HTERT RPE-1 (cell line): Measurements from ENCODE around the gene OCIAD1.
"Not testable (repeated sequence)": the region's sequence is repeated elsewhere in the genome, so short reads cannot be mapped to it uniquely, and the experiment has no call there.

Experiments used
- in situ Hi-C: fragments of 300-500 bp; cut with MboI; formaldehyde crosslinking; loops from 4 replicates; pipeline ENCODE4 v1.14.3; 2020; ENCODE audit warnings: low sequenced_read_pairs

OCIAD1 gene, protein sequence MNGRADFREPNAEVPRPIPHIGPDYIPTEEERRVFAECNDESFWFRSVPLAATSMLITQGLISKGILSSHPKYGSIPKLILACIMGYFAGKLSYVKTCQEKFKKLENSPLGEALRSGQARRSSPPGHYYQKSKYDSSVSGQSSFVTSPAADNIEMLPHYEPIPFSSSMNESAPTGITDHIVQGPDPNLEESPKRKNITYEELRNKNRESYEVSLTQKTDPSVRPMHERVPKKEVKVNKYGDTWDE

DNA sequence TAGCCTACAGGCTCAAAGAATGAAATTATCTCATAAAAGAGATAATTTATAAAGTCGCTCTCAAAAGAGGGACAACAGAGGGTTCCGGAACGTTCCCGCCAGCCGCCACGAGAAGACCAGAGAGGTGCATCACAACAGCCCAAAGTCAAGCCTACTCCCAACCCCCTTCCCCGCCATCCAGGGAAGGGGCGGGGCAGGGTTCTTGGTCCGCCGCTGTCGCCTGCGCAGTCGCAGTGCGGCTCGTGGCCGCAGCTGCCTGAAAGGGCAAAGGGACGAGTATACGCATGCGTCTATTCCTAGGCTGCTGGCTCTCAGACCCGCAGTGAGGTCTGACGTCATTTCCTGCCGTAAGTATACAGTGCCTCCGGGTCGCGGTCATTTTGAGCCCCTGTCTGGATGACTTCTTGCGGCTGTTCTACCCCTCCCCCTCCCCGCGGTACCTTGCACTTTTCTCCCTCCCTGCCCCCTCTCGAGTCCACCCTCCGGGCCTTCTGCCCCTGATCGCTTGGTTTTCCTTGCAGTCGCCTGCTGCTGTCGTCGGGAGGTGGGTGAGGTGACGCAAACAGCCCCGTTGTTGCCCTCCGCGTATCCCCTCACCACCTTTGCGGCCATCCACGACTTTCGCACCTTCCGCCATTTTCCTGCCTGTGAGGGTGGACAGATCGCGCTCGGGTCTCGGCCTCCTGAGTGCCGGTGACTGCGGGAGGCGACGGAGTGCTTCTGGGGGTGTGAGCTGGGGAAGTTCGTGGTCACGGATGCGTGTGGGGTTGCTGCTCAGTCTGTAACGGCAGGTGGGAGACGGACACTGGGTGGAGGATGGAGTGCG, at the start of gene OCIAD1:
OCIAD1 (plus strand) TSS at position 383 of the 826 bp plus-strand sequence. CDS start 1,537 bp downstream, outside the sequence.
- in situ Hi-C loops, result no loop called here

DNA sequence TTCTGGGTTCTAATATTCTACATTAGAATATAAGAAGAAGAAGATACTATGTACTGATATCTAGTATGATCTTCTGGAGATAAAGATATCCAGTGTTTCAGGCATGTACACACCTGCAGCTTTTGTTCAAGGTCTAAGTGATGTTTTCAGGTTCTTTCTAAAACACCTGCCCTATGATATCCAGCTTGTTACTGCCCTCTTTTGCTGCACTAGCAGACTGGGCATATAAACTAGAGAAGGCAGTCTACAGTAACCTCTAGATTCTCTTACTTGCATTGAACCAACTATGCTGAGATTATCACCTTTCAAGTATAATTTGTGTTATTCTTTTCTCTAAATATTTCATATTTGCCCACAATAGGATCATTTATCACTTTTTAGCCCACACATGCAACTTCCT, 48.9 kb upstream of the OCIAD1 start:
- in situ Hi-C loops, result no loop called here

DNA sequence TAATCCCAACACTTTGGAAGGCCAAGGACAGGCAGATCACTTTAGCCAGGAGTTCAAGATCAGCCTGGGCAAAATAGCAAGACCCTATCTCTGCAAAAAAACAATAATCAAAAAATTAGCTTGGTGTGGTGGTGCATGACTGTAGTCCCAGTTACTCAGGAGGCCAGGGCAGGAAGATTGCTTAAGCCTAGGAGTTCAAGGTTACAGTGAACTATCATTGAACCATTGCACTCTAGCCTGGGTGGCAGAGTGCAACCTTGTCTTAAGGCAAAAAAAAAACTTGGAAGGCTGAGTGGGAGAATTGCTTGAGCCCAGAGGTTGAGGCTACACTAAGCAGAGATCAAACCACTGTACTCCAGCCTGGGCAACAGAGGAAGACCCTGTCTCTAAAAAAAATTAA, 45.6 kb upstream of the OCIAD1 start:
- in situ Hi-C loops, result no loop called here

DNA sequence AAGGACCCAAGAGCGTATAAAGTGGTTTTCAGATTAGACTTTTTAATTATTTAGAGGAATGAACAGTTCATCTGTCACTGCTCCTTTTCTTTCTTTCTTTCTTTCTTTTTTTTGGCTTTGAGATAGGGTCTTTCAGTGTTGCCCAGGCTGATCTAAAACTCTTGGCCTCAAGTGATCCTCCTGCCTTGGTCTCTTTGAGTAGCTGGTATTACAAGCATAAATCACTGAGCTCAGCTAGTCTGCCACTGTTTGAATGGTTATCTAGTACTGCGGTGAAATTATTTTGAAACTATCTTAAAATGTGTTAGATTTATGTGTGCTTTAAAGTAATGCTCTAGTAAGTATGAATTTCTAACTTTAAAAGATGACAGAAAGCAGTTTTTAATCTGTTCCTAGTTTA, 44.3 kb upstream of the OCIAD1 start:
- in situ Hi-C loops, result no loop called here

DNA sequence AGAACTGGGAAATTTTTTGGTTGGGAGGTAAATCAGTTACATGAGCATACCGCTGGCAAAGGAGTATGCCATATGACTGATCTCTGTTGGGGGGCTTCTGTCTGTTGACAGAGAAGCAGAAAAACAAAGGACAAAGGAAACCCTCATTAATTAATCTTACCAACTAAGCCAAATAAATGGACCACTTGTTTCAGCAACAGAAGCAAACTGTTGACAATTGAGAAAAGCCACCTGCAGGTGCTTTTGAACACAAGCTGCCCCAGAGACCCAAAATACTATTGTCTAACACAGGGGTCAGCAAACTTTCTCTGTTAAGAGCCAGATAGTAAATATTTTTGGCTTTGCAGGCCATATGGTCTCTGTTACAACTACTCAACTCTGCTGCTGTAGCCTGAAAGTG, 43.8 kb upstream of the OCIAD1 start:
- in situ Hi-C loops, result no loop called here

DNA sequence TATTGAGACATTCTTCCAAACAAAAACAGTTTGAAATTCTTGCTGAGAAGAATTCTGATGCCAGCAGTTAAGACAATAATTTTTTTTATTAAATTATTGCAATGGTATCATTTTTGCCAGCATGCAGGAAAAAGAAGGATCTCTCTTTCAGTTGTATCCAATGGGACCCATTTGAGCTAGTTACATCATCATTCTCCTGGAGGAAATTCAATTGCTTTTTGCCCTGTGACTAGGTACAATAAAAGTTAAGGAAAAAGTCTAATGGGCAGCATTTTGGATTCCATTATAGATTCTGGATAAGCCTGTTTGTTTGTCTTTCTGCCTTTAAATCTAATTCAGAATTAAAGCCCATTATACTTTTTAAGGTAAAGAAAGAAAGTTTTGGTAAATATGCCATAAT, 40.3 kb upstream of the OCIAD1 start:
- in situ Hi-C loops, result no loop called here

DNA sequence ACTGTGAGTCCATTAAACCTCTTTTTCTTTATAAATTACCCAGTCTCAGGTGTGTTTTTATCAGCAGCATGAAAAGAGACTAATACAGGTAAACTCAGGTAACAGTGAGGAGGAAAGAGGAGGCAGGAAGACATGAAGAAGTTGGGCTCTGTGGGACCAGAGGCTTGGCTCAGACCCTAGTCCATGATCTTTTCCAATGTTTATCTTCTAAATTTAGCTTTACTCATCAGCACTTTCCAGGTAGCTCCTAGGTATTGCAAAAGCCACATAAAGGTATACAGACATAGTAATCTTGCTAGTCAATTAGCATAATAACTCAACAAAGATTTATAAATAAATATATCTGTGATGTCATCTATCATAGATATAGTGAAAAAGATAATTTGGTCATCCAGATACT, 39.6 kb upstream of the OCIAD1 start:
- in situ Hi-C loops, result no loop called here

DNA sequence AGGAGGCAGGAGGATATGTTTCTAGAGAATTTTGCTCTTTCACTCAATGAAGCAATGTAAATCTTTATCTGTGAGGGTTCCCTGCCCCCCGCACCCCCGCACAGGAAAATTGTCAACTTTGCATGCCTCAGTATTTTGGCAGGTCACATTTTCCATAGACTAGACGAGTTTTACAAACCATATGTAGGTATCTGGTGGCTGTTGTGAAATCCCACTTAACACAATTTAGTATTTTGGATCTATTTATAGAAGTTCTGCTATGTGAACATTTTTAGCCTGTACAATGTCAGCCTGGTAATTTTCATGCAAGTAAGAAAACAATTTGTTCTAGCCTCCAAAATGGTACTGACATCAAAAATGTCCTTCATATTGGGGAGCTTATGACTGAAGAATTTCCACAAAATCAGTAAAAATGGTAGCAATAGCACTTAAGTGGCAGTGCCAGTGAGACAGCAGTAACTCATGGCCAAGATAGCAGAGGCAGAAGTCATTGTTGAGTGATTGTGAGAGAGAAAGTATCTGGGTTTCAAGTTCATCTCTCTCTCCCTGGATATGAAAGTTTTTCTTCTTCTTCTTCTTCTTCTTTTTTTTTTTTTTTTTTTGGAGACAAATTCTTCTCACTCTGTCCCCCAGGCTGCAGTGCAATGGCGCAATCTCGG, 38.4 kb upstream of the OCIAD1 start:
- in situ Hi-C loops, result no loop called here

DNA sequence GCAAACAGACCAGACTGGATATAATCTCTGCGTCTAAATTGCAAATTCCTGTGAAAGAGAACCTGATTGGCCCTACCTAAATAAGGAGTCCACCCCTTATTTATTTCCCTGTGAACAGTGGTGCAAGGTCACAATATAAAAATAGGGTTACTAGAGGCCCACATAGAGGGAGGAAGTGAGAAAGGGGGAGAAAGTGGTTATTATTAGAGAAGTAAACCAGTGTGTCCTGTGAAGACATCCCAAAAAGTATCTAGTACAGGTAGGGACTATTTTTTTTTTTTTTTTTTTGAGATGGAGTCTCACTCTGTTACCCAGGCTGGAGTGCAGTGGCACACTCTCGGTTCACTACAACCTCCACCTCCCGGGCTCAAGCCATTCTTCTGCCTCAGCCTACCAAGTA, 35.8 kb upstream of the OCIAD1 start:
- in situ Hi-C loops, result no loop called here

DNA sequence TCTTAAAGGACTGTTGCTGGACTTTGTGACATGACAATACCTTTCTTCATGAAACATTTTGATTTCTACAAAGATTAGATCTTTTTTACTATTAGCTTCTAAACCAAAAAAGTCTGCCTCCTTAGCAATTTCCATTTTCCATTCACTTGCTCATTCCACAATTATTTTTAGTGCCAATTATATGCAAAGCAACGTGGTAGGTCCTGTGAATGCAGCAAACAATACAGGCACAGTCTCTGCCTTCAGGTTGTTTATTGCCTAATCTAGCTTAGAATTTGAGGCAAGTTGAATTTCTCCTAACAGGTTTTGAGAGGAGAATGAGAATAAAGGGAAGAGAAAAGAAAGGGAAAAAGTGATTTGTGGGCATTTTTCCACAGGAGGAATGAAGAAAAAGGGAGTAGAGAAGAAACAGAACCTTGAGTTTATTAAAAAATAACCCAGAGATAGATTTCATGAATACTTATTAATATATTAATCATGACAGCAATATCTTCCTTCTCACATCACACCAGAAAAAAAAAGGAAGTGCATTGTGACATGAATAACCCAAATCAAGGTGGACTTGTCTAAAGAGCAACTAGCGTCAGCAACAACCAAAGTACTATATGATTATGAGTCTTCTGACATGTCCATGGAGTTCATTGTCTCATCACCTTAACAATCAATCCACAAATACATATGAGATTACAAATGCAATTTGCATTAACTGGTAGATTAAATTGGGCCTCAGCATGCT, 34.5 kb upstream of the OCIAD1 start:
- in situ Hi-C loops, result no loop called here

DNA sequence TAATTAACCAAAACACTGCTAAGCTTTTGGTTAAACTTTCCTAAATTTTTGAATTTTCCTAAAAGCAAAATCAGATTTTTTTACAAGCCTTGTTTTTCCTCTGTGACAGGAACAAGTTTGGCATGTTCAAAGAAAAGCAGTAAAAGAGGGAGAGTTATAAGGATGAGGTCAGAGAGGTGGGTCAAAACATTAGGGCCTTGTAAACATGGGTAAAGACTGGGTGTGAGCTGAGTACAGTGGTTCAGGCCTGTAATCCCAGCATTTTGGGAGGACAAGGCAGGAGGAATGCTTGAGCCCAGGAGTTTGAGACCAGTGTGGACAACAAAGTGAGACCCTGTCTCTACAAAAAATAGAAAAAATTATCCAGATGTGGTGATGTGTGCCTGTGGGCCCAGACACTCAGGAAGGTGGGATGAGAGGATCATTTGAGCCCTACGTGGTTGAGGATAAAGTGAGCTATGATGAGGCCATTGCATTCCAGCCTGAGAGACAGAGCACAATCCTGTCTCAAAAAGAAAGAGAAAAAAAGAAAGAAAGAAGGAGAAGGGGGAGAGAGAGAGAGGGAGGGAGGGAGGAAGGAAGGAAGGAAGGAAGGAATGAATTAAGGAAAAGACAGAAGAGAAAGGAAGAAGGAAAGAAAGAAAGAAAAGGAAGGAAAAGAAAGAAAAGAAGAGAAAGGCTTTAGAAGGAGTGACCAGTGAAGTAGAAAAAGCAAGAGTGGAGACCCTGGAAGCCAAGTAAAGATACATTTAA, 33.8 kb upstream of the OCIAD1 start:
- in situ Hi-C loops, result no loop called here

DNA sequence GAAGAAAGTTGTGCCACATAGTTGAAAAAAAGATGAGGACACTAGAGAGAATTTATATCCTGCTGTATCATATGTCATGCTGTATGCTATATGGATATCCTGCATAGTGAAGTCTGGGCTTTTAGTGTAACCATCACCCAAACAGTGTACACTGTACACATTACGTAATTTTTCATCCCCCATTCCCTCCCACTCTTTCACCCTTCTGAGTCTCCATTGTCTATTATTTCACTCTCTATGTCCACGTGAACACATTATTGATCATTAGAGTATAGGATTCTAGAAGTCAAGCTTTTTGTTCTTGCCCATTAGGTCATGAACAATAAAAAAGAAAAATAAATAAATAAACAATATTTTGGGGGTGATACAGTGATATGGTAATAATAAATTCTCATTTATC, 32.8 kb upstream of the OCIAD1 start:
- in situ Hi-C loops, result no loop called here

DNA sequence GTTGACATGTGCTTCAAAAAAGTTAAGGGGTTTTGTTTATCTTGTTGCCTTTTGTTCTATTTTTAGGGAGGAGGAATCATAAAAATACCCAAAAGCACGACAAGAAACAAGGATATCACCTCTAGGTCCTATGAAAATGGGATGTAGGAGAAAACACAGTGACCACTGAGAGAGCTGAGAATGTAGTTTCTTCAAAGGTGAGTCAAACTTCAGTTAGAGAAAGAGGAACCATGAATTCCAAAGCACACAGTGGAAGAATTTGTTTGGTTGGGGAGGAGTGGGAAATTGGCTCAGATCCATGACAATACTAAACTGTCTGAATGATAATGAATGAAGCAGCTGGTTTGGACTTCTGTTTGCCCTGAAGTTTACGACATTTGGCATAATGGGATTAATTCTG, 31.7 kb upstream of the OCIAD1 start:
- in situ Hi-C loops, result no loop called here

DNA sequence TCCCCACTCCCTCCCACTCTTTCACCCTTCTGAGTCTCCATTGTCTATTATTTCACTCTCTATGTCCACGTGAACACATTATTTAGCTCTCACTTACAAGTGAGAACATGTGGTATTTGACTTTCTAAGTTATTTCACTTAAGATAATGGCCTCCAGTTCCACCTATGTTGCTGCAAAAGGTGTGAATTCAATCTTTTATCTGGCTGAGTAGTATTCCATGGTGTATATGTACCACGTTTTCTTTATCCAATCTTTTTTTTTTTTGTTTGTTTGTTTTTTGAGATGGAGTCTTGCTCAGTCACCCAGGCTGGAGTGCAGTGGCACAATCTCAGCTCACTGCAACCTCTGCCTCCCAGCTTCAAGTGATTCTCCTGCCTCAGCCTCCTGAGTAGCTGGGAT, 30.7 kb upstream of the OCIAD1 start:
- in situ Hi-C loops, result not testable (repeated sequence)

DNA sequence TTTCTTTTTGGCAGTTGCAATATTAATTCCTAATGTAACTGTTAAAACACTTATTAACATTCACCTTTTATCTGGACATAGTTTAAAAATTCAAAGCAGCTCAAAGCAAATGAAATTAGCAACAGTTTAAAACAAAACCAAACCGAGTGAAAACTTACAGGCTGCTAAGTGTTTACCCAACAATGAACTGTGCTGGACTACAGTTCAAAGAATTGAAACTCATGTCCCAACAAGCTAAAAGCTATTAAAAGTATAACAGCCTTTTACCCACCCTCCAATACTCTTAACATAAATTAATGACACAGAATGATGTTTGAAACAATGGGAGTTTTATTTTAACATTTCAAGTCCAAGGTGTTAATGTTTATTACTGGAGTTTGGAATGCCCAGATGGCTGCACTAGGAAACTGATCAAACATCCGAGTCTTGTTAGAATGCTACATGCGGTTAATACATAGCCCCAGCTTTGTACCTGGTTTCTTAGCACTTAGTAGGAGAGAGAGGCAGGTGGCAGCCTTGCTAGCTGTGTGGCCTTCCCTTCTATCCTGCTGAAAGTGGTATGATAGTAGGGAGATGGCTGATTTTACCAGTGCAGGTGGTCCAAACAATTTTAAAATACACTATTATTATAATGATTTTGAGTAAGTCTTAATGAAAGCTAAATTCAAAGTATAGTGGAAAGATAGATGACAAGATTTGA, 29.7 kb upstream of the OCIAD1 start:
- in situ Hi-C loops, result no loop called here

DNA sequence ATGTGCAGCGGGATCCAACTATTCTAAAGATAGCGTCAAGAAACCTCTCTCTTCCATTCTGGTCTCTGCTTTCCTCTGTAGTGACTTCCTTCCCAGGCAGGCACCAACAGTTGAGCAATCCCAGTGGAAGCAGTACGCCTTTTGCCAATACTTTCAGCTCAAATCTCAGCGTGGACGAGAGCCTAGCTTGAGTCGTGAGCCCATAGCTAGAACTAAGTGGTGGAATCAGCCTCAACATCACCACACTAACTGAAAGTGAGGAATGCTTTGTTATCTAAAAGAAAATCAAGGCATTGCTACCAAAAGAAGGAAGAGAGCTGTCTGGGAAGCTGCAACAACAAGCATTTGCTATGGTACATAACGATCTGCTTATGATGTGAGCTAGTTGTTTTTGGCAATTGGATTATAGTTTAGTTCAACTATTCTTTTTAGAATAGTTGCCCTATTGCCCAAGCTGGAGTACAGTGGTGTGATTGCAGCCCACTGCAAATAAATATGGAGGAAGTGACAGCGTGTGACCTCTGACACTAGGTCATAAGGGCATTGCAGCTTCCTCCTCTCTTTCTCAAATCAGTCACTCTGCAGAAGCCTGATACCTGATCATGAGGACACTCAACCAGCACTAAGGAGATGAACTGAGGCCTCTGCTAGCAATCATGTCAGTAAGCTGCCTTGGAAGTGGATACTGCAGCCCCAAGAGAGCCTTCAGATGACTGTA, 26.1 kb upstream of the OCIAD1 start:
- in situ Hi-C loops, result no loop called here

DNA sequence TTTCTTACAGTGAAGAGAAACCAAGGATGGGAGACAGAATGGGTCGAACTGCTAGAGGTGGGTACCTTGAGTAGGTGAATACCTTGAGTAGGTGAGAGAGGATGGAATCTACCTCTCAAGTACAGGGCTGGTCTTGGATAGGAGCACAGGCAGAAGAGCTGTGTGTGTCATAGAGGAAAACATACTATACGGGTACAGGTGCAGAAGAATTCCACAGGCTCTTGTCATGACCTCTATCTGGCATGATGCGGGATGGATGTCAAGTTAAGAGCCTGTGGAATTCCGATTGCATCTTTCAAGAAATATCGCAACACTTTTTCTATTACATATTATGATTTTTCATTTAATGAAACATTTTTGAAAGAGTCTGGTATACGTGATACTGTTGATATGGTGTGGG, 18.0 kb upstream of the OCIAD1 start:
- in situ Hi-C loops, result no loop called here

DNA sequence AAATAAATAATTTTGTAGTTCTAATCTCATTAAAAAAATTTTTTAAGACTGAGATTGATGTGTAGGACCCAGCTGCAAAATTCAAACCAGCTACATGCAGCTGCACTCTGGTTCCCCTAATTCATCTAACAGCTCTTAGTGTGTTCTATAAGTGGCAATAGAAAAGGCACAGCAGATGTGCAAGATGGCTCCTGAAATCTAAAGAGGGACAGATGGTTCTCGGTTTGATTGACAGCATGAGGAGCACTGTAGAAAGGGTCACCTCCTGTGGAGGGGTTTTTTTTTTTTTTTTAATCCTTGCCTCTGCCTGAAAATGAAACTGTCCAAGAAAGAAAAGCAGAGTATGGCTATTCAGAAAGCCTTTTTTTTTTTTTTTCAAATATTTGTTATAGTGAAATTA, 16.9 kb upstream of the OCIAD1 start:
- in situ Hi-C loops, result no loop called here

DNA sequence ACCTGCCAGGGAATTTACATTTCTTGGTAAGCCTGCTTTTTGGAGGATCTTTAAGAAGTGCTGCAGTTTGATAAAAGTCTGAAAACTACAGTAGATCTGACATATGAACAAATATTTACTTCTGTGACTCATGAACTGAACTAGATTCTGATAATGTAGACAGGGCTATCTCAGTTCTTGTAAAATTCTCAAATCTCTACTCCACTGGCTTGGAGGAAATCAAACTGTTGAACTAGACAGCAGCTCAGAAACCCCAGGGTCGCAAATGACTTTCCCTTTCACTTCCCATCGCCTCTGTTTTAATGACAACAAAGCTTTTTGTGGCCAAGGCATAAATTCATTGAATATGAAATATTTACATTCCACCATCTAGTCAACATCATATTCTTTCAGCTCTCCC, 15.4 kb upstream of the OCIAD1 start:
- in situ Hi-C loops, result no loop called here
